ENCODE measurements around the gene MYPN. TPM values are rescaled to one million over a fixed set of nuclear protein-coding genes. Genes with fewer than 3 reads are reported as not detected.
A peak's percentile ranks its signal among the peaks of the same experiment; 100 is the strongest.

The MYPN gene
- total RNA-seq, 2 experiments from 2014 or later = not detected

DNA sequence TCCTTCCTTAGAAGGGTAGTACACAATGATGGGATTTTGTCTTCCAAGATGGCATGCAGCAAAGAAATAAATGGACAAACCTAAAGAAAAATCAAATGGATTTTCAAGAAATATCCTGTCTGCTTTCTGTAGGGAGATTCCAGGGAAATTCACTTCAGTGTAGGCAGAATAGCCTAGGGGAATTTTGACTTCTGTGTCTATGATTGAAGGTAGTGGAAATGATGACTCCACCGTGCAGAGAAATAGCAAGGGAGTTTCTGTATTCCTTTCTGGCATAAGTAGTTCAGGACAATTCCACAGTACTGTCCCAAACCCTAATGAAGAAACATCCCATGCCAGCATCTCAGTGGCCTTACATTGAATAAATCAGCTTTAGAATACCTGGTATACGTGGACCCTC lies 113.1 kb downstream of the MYPN start:
- Mint-ChIP-seq H3K27ac (no peak overlapping the region), H3K27me3 (no peaks in the 10 kb centered on the region), H3K9me3 (no peaks in the 10 kb centered on the region), H3K4me1 (ENCODE audit: low read depth) (no peaks in the 10 kb centered on the region), H3K4me3 (no peak overlapping the region), H3K36me3 (ENCODE audit: low read depth) (no peaks in the 10 kb centered on the region)
- POLR2A ChIA-PET = no interaction called here
- H3K27me3 ChIP-seq (ENCODE audit: control insufficient read depth in 1 of 2, insufficient read depth in 2 of 2, low read length in 2 of 2) = no peaks in the 10 kb centered on the region
- no peak for TF ChIP-seq CTCF (IDR thresholded peaks at IDR 0.05)
- no peaks in the 10 kb centered on the region for H3K9me3 ChIP-seq (ENCODE audit: control insufficient read depth in 1 of 2, insufficient read depth in 1 of 2, low read length in 2 of 2)
- H3K36me3 ChIP-seq (ENCODE audit: insufficient read depth, low read length) = no peaks in the 10 kb centered on the region
- no peaks in the 10 kb centered on the region for H3K4me1 ChIP-seq (ENCODE audit: insufficient read depth, low read length)
- DNase-seq (no peak), ATAC-seq (ENCODE audit: poor library complexity) (no peak)
- intact Hi-C loops (cut with DNase I, micrococcal nuclease) = no loop called here
- CTCF ChIA-PET = no interaction called here
- no peak overlapping the region for H3K4me3 ChIP-seq (ENCODE audit: low read length)
- H3K27ac ChIP-seq (ENCODE audit: low read depth in 1 of 2, low read length in 2 of 2) = no peak overlapping the region

- H3K27me3 Mint-ChIP-seq = peaks cover 11% of the 10 kb centered on the region
- H3K27ac Mint-ChIP-seq = no peak overlapping the region
- H3K4me3 Mint-ChIP-seq = no peak overlapping the region
- CTCF ChIA-PET = interaction anchor here (1.1 kb wide), 1 partner anchor 125 kb away, joined by 3 read pairs; no protein-coding TSS in a partner anchor
- ATAC-seq (ENCODE audit: poor library complexity) (no peak), DNase-seq (peak in 1 of 14 experiments; percentile 3)
- H3K27me3 ChIP-seq (ENCODE audit: control insufficient read depth in 1 of 2, insufficient read depth in 2 of 2, low read length in 2 of 2) = peaks cover 0 to 5% of the 10 kb centered on the region in 2 experiments
- no peak overlapping the region for H3K27ac ChIP-seq (ENCODE audit: low read depth in 1 of 2, low read length in 2 of 2)
- no peaks in the 10 kb centered on the region for H3K9me3 ChIP-seq (ENCODE audit: control insufficient read depth in 1 of 2, insufficient read depth in 1 of 2, low read length in 2 of 2)
- no peak overlapping the region for H3K4me3 ChIP-seq (ENCODE audit: low read length)
- POLR2A ChIA-PET = no interaction called here
- H3K4me1 Mint-ChIP-seq (ENCODE audit: low read depth) = no peaks in the 10 kb centered on the region
- H3K36me3 Mint-ChIP-seq (ENCODE audit: low read depth) = no peaks in the 10 kb centered on the region
- H3K9me3 Mint-ChIP-seq = no peaks in the 10 kb centered on the region
- intact Hi-C loops (cut with DNase I, micrococcal nuclease) = no loop called here
- no peaks in the 10 kb centered on the region for H3K4me1 ChIP-seq (ENCODE audit: insufficient read depth, low read length)
- TF ChIP-seq CTCF (IDR thresholded peaks at IDR 0.05) = no peak
- no peaks in the 10 kb centered on the region for H3K36me3 ChIP-seq (ENCODE audit: insufficient read depth, low read length)
These were observed 114.4 kb downstream of the MYPN start for GRCh38 chr10:68223535-68224165.

DNA sequence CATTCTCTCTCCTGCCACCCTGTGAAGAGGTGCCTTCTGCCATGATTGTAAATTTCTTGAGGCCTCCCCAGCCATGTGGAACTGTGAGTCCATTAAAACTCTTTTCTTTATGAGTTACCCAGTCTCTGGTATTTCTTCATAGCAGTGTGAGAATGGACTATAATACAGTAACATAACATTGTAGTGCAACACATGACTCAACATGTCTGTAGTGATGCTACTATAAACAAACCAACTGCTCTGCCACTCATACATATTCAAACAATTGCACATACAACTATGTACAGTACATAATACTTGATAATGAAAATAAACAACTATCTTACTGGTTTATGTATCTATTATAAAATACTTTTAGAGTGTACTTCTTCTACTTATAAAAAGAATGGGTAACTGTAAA lies 115.5 kb downstream of the MYPN start:
- H3K27ac ChIP-seq (ENCODE audit: low read depth in 1 of 2, low read length in 2 of 2) = no peak overlapping the region
- ChIA-PET CTCF (interaction anchor here (1.1 kb wide), 1 partner anchor 124 kb away, joined by 3 read pairs; no protein-coding TSS in a partner anchor), POLR2A (no interaction called here)
- Mint-ChIP-seq H3K36me3 (ENCODE audit: low read depth) (no peaks in the 10 kb centered on the region), H3K27me3 (peaks cover 20% of the 10 kb centered on the region), H3K4me3 (no peak overlapping the region), H3K9me3 (no peaks in the 10 kb centered on the region), H3K27ac (no peak overlapping the region), H3K4me1 (ENCODE audit: low read depth) (no peaks in the 10 kb centered on the region)
- no peaks in the 10 kb centered on the region for H3K9me3 ChIP-seq (ENCODE audit: control insufficient read depth in 1 of 2, insufficient read depth in 1 of 2, low read length in 2 of 2)
- H3K4me1 ChIP-seq (ENCODE audit: insufficient read depth, low read length) = no peaks in the 10 kb centered on the region
- intact Hi-C loops (cut with DNase I, micrococcal nuclease) = no loop called here
- DNase-seq (no peak), ATAC-seq (ENCODE audit: poor library complexity) (no peak)
- no peaks in the 10 kb centered on the region for H3K36me3 ChIP-seq (ENCODE audit: insufficient read depth, low read length)
- H3K27me3 ChIP-seq (ENCODE audit: control insufficient read depth in 1 of 2, insufficient read depth in 2 of 2, low read length in 2 of 2) = peaks cover 3 to 12% of the 10 kb centered on the region in 2 experiments
- TF ChIP-seq CTCF (IDR thresholded peaks at IDR 0.05) = no peak
- no peak overlapping the region for H3K4me3 ChIP-seq (ENCODE audit: low read length)

Measured in CD4-positive, alpha-beta T cell (primary cell).